ENCODE results near the gene FCN2.

FCN2 gene

GRCh38 chr9:134896834-134897583 is 16.4 kb downstream of the FCN2 start:
- H3K4me1 ChIP-seq: peaks cover 27% of the 10 kb centered on the region
- DNase-seq: no peak
- TF ChIP-seq CTCF (IDR thresholded peaks at IDR 0.05; ENCODE audit: low read depth, low read length): no peak
- no peaks in the 10 kb centered on the region for H3K27me3 ChIP-seq
- H3K36me3 ChIP-seq: no peaks in the 10 kb centered on the region
- H3K4me3 ChIP-seq (ENCODE audit: low read depth, low read length): peak overlapping the region; percentile 30
- H3K9me3 ChIP-seq: no peaks in the 10 kb centered on the region; the same call in 1 of the 2 replicates

- DNase-seq: no peak
Observed at GRCh38 chr9:134897584-134898170, 17.1 kb downstream of the FCN2 start.

GRCh38 chr9:134898319-134898718 is 17.7 kb downstream of the FCN2 start:
- Histone ChIP-seq H3K36me3 (no peaks in the 10 kb centered on the region), H3K4me1 (peaks cover 27% of the 10 kb centered on the region), H3K9me3 (no peaks in the 10 kb centered on the region; the same call in 1 of the 2 replicates), H3K4me3 (ENCODE audit: low read depth, low read length) (no peak overlapping the region), H3K27me3 (no peaks in the 10 kb centered on the region)
- DNase-seq: no peak
- TF ChIP-seq CTCF (IDR thresholded peaks at IDR 0.05; ENCODE audit: low read depth, low read length): no peak

More at GRCh38 chr9:134897584-134898170, 17.1 kb downstream of the FCN2 start:
- H3K36me3 ChIP-seq: no peaks in the 10 kb centered on the region
- no peaks in the 10 kb centered on the region; the same call in 1 of the 2 replicates for H3K9me3 ChIP-seq
- H3K4me3 ChIP-seq (ENCODE audit: low read depth, low read length): no peak overlapping the region
- H3K27me3 ChIP-seq: no peaks in the 10 kb centered on the region
- TF ChIP-seq CTCF (IDR thresholded peaks at IDR 0.05; ENCODE audit: low read depth, low read length): no peak
- H3K4me1 ChIP-seq: peaks cover 27% of the 10 kb centered on the region

- no peak for DNase-seq
- H3K4me1 ChIP-seq: peaks cover 27% of the 10 kb centered on the region
- H3K4me3 ChIP-seq (ENCODE audit: low read depth, low read length): no peak overlapping the region
- no peaks in the 10 kb centered on the region; the same call in 1 of the 2 replicates for H3K9me3 ChIP-seq
- TF ChIP-seq CTCF (IDR thresholded peaks at IDR 0.05; ENCODE audit: low read depth, low read length): no peak
- H3K36me3 ChIP-seq: no peaks in the 10 kb centered on the region
- no peaks in the 10 kb centered on the region for H3K27me3 ChIP-seq
Observed at GRCh38 chr9:134899168-134899567, 18.6 kb downstream of the FCN2 start.

- 0 out of 2 replicates have a peak, but pooled peaks have one; percentile 5 for TF ChIP-seq CTCF (IDR thresholded peaks at IDR 0.05; ENCODE audit: low read depth, low read length)
- Histone ChIP-seq H3K4me3 (ENCODE audit: low read depth, low read length) (no peak overlapping the region), H3K4me1 (peaks cover 27% of the 10 kb centered on the region), H3K9me3 (no peaks in the 10 kb centered on the region; the same call in 1 of the 2 replicates), H3K36me3 (no peaks in the 10 kb centered on the region), H3K27me3 (no peaks in the 10 kb centered on the region)
- no peak for DNase-seq
Observed at GRCh38 chr9:134899818-134900217, 19.2 kb downstream of the FCN2 start.

GRCh38 chr9:134902936-134903335 is 22.3 kb downstream of the FCN2 start:
- H3K4me3 ChIP-seq (ENCODE audit: low read depth, low read length): no peak overlapping the region
- DNase-seq: no peak
- no peak for TF ChIP-seq CTCF (IDR thresholded peaks at IDR 0.05; ENCODE audit: low read depth, low read length)
- no peaks in the 10 kb centered on the region for H3K36me3 ChIP-seq
- H3K9me3 ChIP-seq: no peaks in the 10 kb centered on the region
- H3K4me1 ChIP-seq: peaks cover 8% of the 10 kb centered on the region; the same call in 1 of the 2 replicates
- H3K27me3 ChIP-seq: no peaks in the 10 kb centered on the region
